Hepatocyte (in vitro differentiated cells): ENCODE results near the gene TP53RK.

Experiments
- CTCF ChIP-seq: fragments of 200-600 bp; sonication (generic); IDR thresholded peaks from 2 replicates; pipeline ENCODE4 v1.5.1; 2016; ENCODE audit warnings: antibody characterized with exemption, mild to moderate bottlenecking; ENCODE audit not compliant: poor library complexity
- EZH2 ChIP-seq: fragments of 200-600 bp; sonication (generic); IDR thresholded peaks from 2 replicates; pipeline ENCODE4 v1.6.1; 2016; ENCODE audit warnings: antibody characterized with exemption, mild to moderate bottlenecking, borderline replicate concordance
- EZH2phosphoT487 ChIP-seq: fragments of 200-600 bp; sonication (generic); IDR thresholded peaks from one replicate; pipeline ENCODE4 v1.6.1; 2018; ENCODE audit warnings: antibody characterized with exemption, mild to moderate bottlenecking, low read depth, moderate library complexity; ENCODE audit not compliant: unreplicated experiment, severe bottlenecking

- TF ChIP-seq CTCF (no peak), EZH2phosphoT487 (no peak), EZH2 (no peak)
Observed at GRCh38 chr20:46663531-46663930, 25.7 kb downstream of the TP53RK start.
